Activated T-cell treated with anti-CD3 and anti-CD28 coated beads for 4 hours (primary cell): ENCODE results near the gene KCNJ6.

Experiments
- DNase-seq: peaks from one replicate; pipeline ENCODE4 v3.0.0-alpha.2; 2020

Gene KCNJ6

DNA sequence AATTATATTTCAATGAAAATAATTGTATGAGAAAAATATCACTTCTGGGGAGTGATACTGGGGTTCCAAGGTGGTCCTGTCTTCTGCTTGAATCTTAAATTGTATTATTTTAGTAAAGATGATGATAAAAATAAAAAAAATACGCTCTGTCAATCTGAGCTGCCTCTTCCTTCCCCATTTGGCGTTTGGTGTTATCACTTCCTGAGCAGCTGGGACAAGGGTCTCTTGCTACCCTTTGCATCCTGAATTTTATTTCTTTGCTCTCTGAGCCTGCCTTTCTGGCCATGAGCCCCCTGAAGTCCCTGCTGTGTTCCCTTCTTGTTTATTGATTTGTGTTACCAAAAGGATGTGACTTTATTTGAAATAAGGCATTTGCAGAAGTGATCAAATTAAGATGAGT, 111.0 kb downstream of the KCNJ6 start:
- no peak for DNase-seq

GRCh38 chr21:37804001-37804400, 112.3 kb downstream of the KCNJ6 start:
- DNase-seq = no peak

- no peak for DNase-seq
Measured at GRCh38 chr21:37803101-37803651, 113.1 kb downstream of the KCNJ6 start.

DNA sequence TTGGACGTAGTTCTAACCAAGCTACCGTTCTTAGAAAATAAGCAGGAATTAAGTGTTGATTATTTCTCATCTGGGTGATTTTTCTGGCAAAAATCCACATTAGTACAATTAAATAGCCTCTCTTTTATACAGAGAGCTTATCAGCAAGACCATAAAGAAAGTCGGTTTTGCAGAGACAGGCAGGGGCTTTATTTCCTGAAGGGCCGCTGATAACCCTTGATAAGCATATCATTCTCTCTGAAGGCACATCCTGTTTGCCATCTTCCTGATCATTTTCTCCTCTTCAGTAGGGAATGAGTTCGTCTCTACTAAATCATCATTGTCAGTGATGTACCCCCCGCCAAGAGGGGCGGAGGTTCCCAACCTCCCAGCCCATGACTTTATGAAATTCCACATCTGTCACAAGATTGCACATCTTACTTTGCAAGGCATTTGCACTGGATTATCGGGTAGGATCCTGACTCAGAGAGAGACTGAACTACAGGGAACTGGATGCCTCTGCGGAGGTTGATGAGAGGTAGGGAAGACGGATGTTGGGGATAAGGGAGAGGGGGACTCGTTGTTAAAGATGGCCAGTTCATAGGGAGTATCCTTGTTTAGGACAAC, 115.7 kb downstream of the KCNJ6 start:
- no peak for DNase-seq

GRCh38 chr21:37800057-37800455, 116.2 kb downstream of the KCNJ6 start:
- DNase-seq = no peak

DNA sequence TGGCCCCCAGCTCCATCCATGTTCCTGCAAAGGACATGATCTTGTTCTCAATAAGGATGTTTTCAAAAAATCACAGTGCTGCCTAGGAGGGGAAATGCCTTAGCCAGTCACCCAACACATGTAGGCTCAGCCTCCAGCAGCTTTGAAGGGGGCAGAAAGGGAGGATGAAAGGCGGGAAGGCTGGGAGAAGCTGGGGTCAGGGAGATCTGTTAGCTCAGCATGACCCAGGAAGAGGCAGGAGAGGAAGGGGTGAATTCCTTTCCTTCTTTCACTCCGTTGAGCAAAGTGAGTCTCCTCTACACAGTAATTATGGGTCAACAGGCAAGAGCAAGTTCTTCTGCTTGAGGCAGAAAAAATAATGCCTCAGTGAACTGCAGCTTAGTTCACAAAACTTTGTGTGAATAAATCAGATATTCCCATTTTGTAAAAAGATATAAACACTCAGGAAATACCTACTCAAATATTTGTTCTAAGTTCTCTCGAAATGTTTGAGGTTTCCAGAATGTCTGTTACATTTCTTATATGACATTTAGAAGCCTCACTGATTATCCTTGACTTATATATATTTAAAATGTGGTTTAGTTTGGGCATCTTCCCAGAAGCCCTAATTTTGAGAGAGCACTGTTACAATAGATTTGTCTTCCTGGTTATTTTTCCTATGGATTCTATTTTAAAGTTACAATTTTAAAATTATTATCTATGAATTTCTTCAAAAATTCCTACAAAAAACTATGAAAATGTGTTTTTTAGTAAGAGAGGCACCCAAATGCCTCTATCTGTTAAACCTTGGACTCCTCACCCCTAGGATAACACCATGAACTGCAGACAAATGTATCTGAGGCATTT, 116.8 kb downstream of the KCNJ6 start:
- DNase-seq = no peak

- no peak for DNase-seq
Measured at GRCh38 chr21:37797403-37797802, 118.9 kb downstream of the KCNJ6 start.

GRCh38 chr21:37796011-37796410, 120.2 kb downstream of the KCNJ6 start:
- DNase-seq = no peak

- no peak for DNase-seq
Measured at GRCh38 chr21:37793660-37794059, 122.6 kb downstream of the KCNJ6 start.

GRCh38 chr21:37792046-37792445, 124.2 kb downstream of the KCNJ6 start:
- no peak for DNase-seq

DNA sequence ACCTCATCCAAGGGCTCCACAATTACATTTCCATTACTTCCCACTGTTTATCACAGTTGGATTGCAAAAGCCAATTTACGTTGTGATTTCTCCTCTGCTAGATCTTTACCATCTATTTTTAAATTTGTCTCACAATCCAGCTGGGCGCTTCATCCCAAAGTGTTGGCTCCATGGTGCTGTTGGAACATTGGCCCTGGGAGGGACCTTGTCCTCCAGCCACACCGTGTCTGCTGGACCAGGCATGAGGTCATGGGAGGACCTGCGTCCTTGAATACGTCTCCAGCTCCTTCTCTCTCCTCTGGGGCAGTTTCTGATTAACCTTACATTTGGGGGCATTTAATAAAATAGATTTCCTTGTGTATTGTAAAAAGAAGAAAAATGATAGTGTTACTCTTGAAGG, 125.4 kb downstream of the KCNJ6 start:
- no peak for DNase-seq

GRCh38 chr21:37788503-37788902, 127.8 kb downstream of the KCNJ6 start:
- DNase-seq = no peak

GRCh38 chr21:37787456-37787855, 128.8 kb downstream of the KCNJ6 start:
- DNase-seq = no peak

DNA sequence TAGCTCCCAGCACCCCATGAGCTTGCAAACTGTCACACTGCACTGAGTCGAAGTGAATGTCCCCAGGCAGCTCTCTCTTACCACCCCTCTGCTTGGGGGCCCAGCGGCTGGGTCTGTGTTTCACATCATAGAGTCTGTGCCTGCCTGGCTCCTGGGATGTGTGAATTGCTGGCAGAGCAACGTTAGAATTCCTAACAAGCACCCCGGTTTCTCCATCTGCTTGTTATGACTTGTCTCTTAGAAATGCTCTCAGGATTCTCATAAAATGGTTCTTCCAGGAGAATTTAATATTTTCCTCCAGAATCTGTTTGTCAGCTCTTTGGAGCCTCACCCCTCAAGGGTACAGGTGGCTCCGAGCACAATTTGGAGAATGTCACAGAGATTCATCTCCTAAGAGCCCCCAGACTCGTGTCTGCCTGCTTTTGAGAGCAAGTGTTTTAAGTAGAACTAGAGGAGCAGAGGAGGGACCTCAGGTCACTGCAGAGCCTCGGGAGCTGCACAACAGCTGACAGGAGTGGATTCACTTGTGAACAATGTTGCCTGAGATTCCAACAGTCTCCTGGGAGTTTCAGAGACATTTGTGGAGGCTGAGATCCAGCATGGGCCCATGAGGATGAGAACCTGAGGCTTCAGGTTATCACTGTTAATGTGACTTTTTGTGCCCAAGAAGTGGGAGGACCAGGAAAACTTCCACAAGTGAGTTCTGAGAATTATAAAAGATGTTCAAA, 131.5 kb downstream of the KCNJ6 start:
- DNase-seq = no peak

GRCh38 chr21:37783016-37783415, 133.2 kb downstream of the KCNJ6 start:
- no peak for DNase-seq

DNA sequence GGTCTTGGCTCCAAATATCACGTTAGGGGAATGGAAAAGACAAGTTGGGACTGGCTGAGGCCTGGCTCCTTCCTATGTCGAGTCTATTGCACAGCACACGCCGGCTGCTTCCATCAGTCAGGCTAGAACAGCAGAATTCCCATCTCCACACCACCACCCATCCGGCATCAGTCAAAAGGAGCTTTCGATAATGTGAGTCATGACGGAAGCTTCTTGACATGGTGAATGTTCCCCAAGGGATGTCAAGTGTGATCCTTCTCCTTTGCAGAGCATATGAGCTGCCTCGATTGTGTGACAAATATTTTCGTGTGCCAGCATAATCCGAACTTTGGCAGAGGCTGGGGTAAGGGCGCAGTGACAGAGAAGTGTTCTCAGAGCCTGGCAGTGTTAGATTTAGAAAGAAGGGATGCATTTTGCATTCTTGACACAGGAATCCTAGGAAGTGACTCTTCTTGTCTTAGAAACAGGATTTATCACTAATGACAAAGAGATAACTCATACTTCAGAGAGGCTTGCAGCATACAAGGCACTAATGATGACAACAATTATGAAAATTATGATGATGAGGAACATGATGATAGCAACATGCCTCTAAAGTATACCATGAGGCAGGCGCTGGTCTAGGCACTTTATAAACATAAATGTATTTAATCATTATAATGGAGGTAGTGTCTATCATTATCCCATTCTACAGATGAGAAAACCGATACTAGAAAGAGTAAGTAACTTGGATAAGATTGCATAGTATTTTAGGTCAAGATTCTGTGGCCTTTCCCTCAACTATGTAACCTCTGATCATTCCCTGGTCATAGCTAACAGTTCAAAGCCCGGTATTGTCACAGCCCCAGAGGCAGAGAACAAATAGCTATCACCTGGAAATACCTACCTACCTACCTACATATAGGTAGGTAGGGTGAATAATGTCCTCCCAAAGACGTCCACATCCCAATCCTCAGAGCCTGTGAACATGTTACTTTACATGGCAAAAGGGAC, 135.0 kb downstream of the KCNJ6 start:
- no peak for DNase-seq

DNA sequence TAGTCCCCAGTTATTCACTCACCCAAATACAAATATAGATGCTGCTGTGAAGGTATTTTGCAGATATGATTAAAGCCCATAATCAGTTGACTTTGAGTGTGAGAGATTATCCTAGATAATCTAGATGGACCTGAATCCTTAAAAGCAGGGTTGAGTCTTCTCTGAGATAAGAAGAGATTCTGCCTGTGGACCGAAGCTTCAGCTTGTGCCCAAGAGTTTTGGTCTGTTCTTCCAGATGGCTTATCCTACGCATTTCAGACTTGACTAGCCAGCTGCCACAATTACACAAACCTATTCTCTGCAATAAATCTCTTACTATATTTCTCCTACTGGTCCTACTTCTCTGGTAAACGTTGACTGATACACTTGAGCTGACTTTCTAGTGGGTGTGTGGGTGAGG, 145.1 kb downstream of the KCNJ6 start:
- DNase-seq = no peak

GRCh38 chr21:37770461-37770860, 145.8 kb downstream of the KCNJ6 start:
- no peak for DNase-seq

GRCh38 chr21:37769656-37770055, 146.6 kb downstream of the KCNJ6 start:
- no peak for DNase-seq

GRCh38 chr21:37767984-37768383, 148.3 kb downstream of the KCNJ6 start:
- no peak for DNase-seq

GRCh38 chr21:37766129-37766528, 150.1 kb downstream of the KCNJ6 start:
- no peak for DNase-seq

DNA sequence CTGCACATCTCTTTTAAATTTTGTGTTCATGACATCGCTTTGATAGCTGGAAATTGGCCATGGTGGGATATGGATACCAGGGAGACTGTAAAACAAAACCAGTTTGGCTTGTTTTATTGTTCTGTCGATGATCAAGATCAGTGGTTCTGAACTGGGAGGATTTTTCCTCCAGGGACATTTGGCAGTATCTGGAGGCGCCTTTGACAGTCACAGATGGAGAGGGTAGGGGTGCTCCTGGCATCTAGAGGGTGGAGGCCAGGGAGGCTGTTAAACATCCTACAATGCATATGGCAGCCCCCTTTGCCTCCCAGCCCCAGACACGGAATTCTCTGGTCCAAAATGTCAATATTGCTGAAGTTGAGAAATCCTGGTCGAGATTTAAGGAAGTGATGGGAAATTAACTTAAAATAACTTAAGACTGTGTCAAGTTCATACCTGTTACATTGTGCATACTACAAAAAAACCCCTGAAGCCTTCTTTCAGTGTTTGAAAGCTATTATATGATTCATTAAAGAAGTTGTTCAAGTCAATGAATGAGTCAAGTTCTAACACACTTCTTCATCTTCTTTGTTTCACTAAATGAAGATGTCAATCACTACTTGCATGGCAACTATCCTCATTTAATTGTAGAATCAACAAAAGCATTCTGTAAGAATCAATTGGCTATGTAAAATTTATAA, 150.9 kb downstream of the KCNJ6 start:
- DNase-seq = no peak
